Neuron (in vitro differentiated cells): ENCODE measurements around the gene PRPSAP2.
"Not testable (repeated sequence)": the region's sequence is repeated elsewhere in the genome, so short reads cannot be mapped to it uniquely, and the experiment has no call there.

Experiments used
- H2AFZ ChIP-seq: one replicate; pipeline ENCODE4 v1.6.1; 2013; ENCODE audit warnings: low read depth, mild to moderate bottlenecking, inconsistent platforms, low read length, moderate library complexity
- H3K27me3 ChIP-seq: one replicate; pipeline ENCODE4 v1.6.1; 2013; ENCODE audit warnings: low read length; ENCODE audit not compliant: insufficient read depth
- H3K36me3 ChIP-seq: one replicate; pipeline ENCODE4 v1.6.1; 2013; ENCODE audit warnings: low read length; ENCODE audit not compliant: insufficient read depth
- H3K4me1 ChIP-seq: one replicate; pipeline ENCODE4 v1.6.1; 2013; ENCODE audit warnings: low read length; ENCODE audit not compliant: insufficient read depth
- H3K4me3 ChIP-seq: 2 replicates; pipeline ENCODE4 v1.5.1; 2013; ENCODE audit warnings: mild to moderate bottlenecking, low read length, moderate library complexity
- H3K9me3 ChIP-seq: one replicate; pipeline ENCODE4 v1.6.1; 2013; ENCODE audit warnings: low read length

PRPSAP2 gene

DNA sequence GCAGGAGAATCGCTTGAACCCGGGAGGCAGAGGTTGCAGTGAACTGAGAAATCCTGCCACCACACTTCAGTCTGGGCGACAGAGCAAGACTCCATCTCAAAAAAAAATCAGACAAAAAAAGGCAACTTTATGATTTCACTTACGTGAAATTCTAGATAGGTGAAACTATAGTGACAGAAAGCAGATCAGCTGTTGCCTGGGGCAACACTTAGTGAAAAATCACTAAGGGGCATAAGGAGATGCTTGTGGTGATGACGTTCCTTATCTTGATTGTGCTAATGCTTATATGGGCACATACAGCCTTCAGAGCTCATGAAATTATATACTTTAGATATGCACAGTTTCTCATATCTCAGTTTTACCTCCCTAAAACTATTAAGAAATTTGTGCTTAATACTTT is 52.4 kb downstream of the PRPSAP2 start:
- peaks cover 2% of the 10 kb centered on the region for H3K9me3 ChIP-seq
- peaks cover 63% of the 10 kb centered on the region for H3K36me3 ChIP-seq
- no peaks in the 10 kb centered on the region for H3K27me3 ChIP-seq
- no peak overlapping the region for H2AFZ ChIP-seq
- H3K4me3 ChIP-seq, result no peak overlapping the region
- no peaks in the 10 kb centered on the region for H3K4me1 ChIP-seq

DNA sequence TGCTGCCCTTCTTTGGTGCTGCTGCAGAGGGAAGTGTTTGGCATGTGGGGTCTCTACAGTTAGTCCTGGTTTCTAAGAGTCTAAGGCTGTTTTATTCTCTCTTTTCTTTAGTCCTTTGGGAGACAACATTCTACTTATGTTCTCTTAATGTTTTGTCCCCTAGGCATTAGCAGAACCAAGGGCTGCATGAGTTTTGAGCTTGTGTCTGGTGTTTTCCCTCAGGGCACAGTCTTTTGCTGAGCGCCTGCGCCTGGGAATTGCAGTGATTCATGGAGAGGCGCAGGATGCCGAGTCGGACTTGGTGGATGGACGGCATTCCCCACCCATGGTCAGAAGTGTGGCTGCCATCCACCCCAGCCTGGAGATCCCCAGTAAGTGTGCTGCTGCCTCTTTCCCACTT is 53.0 kb downstream of the PRPSAP2 start:
- Histone ChIP-seq H3K9me3 (peaks cover 2% of the 10 kb centered on the region), H3K36me3 (peaks cover 65% of the 10 kb centered on the region), H3K4me3 (no peak overlapping the region), H3K27me3 (no peaks in the 10 kb centered on the region), H3K4me1 (no peaks in the 10 kb centered on the region), H2AFZ (no peak overlapping the region)

DNA sequence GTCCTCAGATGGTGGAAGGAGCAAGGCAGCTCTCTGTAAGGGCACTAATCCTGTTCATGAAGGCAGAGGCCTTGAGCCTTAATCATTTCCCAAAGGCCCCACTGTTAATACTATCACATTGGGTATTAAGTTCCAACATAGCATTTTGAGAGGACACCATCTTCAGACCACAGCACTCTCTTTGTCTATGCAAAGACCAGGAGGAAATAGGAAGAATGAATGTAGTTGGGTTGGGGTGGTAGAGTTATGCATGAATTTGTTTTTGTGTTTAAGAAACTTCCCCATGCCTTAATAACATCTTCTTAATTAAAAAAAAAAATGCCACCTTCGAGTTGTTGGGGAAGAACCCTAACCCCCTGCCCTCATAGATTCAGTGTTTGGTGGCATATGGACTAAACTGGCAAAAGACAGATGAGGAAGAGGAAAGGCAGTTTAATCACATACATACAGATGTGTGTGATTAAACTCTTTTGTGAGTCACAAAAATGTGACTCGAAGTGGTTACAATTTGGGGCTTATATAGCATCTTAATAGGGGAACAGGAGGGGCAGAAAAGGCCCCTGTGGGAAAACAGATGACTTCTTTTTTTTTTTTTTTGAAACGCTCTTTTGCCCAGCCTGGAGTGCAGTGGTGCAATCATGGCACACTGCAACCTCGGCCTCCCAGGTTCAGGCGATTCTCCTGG is 59.0 kb downstream of the PRPSAP2 start:
- Histone ChIP-seq H3K9me3 (no peaks in the 10 kb centered on the region), H3K36me3 (peaks cover 49% of the 10 kb centered on the region), H3K4me3 (no peak overlapping the region), H3K27me3 (no peaks in the 10 kb centered on the region), H2AFZ (no peak overlapping the region), H3K4me1 (peaks cover 14% of the 10 kb centered on the region)

DNA sequence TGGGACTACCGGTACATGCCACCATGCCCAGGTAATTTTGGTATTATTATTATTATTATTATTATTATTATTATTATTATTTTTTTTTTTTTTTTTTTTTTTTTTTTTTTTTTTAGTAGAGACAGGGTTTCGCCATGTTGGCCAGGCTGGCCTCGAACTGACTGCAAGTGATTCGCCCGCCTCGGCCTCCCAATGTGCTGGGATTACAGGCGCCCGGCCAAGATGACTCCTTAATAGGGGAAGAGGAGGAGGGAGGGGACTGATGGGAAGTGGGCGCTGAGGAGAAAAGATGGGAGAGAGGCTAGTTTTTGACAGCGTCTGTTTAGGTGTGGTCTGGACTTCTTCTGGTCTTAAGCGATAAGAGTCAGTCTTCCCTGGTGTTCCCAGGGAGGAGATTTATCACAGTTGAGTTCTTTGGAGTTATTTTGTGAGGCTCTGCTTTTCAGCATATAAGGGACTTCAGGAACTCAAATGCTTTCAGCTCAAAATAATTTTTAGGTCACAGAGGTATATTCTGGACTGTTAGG is 59.6 kb downstream of the PRPSAP2 start:
- H3K9me3 ChIP-seq, result no peaks in the 10 kb centered on the region
- H2AFZ ChIP-seq, result no peak overlapping the region
- H3K4me1 ChIP-seq, result peaks cover 14% of the 10 kb centered on the region
- H3K36me3 ChIP-seq, result peaks cover 46% of the 10 kb centered on the region
- H3K27me3 ChIP-seq, result no peaks in the 10 kb centered on the region
- no peak overlapping the region for H3K4me3 ChIP-seq

DNA sequence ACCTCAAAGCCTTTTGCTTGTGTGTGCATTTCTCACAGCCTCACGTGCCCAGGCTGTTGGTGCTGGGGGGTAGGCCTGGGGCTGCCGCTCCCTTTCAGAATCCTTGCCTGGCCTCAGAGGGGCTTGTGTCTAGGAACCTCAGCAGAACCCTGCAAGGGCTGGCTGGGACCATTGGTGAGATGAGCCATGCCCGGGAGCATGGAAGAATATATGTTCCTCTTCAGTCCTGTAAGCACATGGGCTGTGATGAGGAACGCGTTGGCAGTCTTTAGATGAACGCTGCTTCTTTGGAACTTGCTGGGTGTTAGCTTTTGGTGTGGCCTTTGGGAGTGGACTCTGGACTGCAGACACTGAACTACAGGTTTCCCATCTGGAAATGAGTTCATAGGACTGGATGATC is 62.0 kb downstream of the PRPSAP2 start:
- H2AFZ ChIP-seq, result no peak overlapping the region
- no peaks in the 10 kb centered on the region for H3K27me3 ChIP-seq
- H3K36me3 ChIP-seq, result peaks cover 38% of the 10 kb centered on the region
- H3K4me3 ChIP-seq, result no peak overlapping the region
- peaks cover 14% of the 10 kb centered on the region for H3K4me1 ChIP-seq
- H3K9me3 ChIP-seq, result no peaks in the 10 kb centered on the region

DNA sequence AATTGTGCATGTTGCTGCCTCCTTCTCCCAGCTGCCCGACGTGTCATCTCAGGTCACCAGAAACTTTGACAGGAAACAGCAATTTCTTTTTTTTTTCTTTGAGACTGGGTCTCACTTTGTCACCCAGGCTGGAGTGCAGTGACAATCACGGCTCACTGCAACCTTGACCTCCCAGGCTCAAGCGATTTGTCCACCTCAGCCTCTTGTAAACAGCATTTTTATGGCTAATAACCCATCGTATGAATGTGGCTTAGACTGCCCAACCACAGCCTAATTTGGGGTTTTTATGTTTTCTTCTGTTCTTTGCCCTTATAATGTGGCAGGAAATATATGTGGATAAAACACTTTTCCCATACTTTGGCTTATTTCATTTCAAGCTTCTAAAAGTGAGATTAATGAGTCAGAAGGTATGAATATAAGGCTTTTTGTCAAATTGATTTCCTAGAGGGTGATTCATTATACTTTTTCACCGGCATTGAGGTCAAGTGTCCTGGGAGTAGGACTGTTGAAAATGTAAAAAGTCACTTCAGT is 63.0 kb downstream of the PRPSAP2 start:
- Histone ChIP-seq H2AFZ (no peak overlapping the region), H3K36me3 (peaks cover 37% of the 10 kb centered on the region), H3K9me3 (no peaks in the 10 kb centered on the region), H3K4me1 (peaks cover 14% of the 10 kb centered on the region), H3K27me3 (no peaks in the 10 kb centered on the region), H3K4me3 (no peak overlapping the region)

DNA sequence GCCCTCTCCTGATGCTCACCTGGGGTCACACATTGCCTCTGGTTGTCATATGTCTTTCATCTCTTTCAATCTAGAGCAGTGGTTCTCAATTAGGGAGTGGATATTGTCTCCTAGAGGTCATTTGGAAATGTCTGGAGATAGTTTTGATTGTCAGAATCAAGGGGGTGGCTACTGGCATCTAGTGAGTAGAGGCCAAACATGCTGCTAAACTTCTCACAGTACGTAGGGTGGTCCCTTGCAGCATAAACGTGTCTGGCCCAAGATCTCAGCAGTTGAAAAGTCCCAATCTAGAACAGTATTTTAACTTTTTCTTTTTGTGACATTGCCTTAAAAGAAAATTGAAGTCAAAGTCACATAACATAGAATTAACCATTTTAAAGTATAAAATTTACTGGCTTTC is 63.6 kb downstream of the PRPSAP2 start:
- peaks cover 34% of the 10 kb centered on the region for H3K36me3 ChIP-seq
- H3K27me3 ChIP-seq, result no peaks in the 10 kb centered on the region
- H2AFZ ChIP-seq, result no peak overlapping the region
- peaks cover 14% of the 10 kb centered on the region for H3K4me1 ChIP-seq
- H3K9me3 ChIP-seq, result peaks cover under 1% of the 10 kb centered on the region
- no peak overlapping the region for H3K4me3 ChIP-seq

DNA sequence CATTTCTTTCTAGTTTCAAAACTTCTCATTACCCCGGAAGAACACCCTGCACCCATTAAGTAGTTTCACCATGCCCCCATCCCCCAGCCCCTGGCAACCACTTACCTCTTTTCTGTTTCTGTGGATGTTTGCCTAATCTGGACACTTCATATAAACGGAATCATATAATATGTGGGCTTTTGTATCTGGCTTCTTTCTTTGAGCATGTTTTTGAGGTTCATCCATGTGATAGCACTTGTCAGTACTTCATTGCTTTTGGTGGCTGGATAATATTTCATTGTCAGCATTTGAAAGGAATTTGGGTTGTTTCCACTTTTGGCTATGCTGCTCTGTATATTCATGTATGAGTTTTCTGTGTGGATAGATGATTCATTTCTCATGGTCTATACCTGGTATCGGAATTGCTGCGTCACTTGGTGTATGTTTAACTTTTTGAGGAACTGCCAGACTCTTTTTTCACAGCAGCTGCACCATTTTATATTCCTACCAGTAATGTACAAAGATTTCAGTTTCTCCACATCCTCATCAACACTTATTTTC is 64.1 kb downstream of the PRPSAP2 start:
- peaks cover 14% of the 10 kb centered on the region for H3K4me1 ChIP-seq
- H3K4me3 ChIP-seq, result no peak overlapping the region
- H3K36me3 ChIP-seq, result peaks cover 36% of the 10 kb centered on the region
- H3K27me3 ChIP-seq, result no peaks in the 10 kb centered on the region
- no peak overlapping the region for H2AFZ ChIP-seq
- H3K9me3 ChIP-seq, result peaks cover 3% of the 10 kb centered on the region

DNA sequence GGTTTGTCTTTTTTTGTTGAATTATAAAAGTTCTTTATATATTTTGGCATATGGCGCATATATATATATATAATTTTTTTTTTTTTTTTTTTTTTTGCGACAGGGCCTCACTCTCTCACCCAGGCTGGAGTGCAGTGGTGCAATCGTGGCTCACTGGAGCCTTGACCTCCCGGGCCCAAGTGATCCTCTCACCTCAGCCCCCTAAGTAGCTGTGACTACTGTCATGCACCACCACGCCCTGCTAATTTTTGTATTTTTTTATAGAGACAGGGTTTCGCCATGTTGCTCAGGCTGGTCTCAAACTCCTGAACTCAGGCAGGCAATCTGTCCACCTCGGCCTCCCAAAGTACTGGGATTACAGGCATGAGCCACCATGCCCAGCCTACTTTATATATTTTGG is 64.7 kb downstream of the PRPSAP2 start:
- Histone ChIP-seq H3K4me1 (peaks cover 14% of the 10 kb centered on the region), H3K36me3 (peaks cover 33% of the 10 kb centered on the region)
- H3K9me3 ChIP-seq, H3K27me3 ChIP-seq, H2AFZ ChIP-seq, H3K4me3 ChIP-seq: not testable (repeated sequence)

DNA sequence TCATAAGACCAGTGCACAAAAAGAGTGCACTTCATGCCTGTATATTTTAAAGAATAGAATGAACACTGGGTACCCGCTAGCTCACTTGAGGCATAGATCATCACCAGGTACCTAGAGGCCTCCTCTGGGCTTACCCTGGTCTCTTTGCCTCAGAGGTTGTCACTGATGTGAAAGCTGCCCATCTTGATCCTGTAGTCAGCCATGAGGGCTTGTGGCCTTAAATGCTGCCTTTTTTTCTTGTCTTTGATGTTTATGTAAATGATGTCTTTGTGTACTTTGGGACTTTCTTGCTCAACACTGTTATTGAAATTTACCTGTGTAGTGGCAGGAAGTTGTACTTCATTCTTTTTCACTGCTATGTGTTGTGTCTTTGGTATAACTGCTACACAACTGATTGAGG is 67.3 kb downstream of the PRPSAP2 start:
- Histone ChIP-seq H3K27me3 (no peaks in the 10 kb centered on the region), H2AFZ (no peak overlapping the region), H3K4me1 (peaks cover 12% of the 10 kb centered on the region), H3K36me3 (peaks cover 41% of the 10 kb centered on the region), H3K9me3 (peaks cover 3% of the 10 kb centered on the region), H3K4me3 (no peak overlapping the region)

DNA sequence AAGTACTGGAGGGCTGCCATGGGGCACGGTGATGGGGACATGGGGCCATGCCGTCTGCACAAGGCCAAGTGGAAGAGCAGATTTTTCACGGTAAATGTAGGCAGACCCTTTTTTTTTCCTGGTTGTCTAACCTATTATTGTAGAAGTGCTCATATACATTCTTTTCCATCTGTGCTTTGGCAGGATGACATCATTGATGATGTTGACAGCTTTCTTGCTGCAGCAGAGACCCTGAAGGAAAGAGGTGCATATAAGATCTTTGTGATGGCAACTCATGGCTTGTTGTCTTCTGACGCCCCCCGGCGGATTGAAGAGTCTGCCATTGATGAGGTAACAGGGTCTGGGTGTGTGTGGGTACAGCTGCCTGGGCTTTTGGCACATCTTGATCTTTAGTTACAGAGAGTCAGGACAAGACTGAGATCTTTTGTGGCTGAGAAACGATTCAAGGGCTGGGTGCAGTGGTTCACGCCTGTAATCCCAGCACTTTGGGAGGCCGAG is 70.7 kb downstream of the PRPSAP2 start:
- peaks cover 3% of the 10 kb centered on the region for H3K9me3 ChIP-seq
- no peak overlapping the region for H3K4me3 ChIP-seq
- H2AFZ ChIP-seq, result no peak overlapping the region
- H3K4me1 ChIP-seq, result no peaks in the 10 kb centered on the region
- H3K36me3 ChIP-seq, result peaks cover 52% of the 10 kb centered on the region
- H3K27me3 ChIP-seq, result no peaks in the 10 kb centered on the region

DNA sequence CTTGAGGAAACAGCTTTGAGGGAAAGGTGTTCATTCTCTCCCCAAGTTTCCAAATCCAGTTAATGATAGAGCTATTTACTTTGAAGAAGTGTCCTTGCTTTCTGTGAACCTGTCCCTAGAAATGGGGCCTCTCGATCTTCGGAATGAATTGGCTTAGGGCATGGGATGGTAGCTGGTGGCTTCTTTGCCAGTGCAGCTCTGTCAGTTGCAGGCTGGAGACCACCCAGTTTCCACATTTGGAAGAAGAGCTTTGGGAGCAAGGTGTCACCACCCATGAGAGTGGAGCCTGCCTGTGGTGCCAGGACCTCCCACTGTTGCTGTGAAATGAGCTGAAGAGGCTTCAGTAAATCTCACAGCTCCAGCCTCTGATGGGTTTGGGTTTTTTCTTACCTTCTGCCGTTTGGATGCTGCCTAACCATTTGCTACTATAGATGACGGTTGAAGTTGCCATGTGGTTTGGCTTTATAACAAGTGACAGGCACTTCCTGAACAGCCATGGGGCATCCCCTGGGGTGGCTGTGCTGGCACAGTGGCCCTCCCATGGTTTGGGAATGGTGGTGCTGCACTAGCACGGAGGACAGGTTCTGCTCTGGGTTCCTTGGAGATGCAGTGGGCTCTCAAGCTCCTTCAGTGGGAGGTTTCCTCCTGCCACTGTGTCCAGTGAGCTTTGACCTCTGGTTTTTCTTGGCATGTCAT is 74.6 kb downstream of the PRPSAP2 start:
- Histone ChIP-seq H3K36me3 (peaks cover 37% of the 10 kb centered on the region), H3K9me3 (no peaks in the 10 kb centered on the region), H3K27me3 (no peaks in the 10 kb centered on the region), H3K4me1 (no peaks in the 10 kb centered on the region), H3K4me3 (no peak overlapping the region), H2AFZ (no peak overlapping the region)
